ENCODE results near the gene SKIL. TPM values are rescaled to one million over a fixed set of nuclear protein-coding genes. Genes with fewer than 3 reads are reported as not detected.
A peak's percentile ranks its signal among the peaks of the same experiment; 100 is the strongest.

SKIL gene
- total and polyA plus RNA-seq, 7 donors: 6.0 to 52.6 (median 24.8) TPM

GRCh38 chr3:170363471-170363994 lies 6.0 kb downstream of the SKIL start:
- Histone ChIP-seq H3K36me3 (no peaks in the 10 kb centered on the region), H3K4me3 (no peak overlapping the region), H3K27ac (no peak overlapping the region), H3K27me3 (no peaks in the 10 kb centered on the region), H3K4me1 (peaks cover 0 to 70% (median 40%) of the 10 kb centered on the region in 4 donors), H3K9me3 (no peaks in the 10 kb centered on the region)
- DNase-seq: no peak
- 89 to 97% methylated on average over 11 of the region's 11 CpGs for WGBS, 2 donors
- intact Hi-C loops (cut with DNase I): no loop called here
- TF ChIP-seq POLR2A (IDR thresholded peaks at IDR 0.05): no peak

GRCh38 chr3:170364965-170365364 lies 7.5 kb downstream of the SKIL start:
- H3K27me3 ChIP-seq: no peaks in the 10 kb centered on the region
- no peaks in the 10 kb centered on the region for H3K36me3 ChIP-seq
- no peak overlapping the region for H3K4me3 ChIP-seq
- 89 to 91% methylated on average over 4 of the region's 4 CpGs for WGBS, 2 donors
- no peak for DNase-seq
- TF ChIP-seq CTCF (IDR thresholded peaks at IDR 0.05) (no peak), EP300 (IDR thresholded peaks at IDR 0.05) (no peak), POLR2AphosphoS5 (IDR thresholded peaks at IDR 0.05) (no peak), POLR2A (IDR thresholded peaks at IDR 0.05) (no peak)
- H3K9me3 ChIP-seq: no peaks in the 10 kb centered on the region
- H3K4me1 ChIP-seq: peaks cover 0 to 58% (median 34%) of the 10 kb centered on the region in 4 donors
- intact Hi-C loops (cut with DNase I): no loop called here
- no peak overlapping the region for H3K27ac ChIP-seq

GRCh38 chr3:170367797-170368196 lies 10.3 kb downstream of the SKIL start:
- no peaks in the 10 kb centered on the region for H3K9me3 ChIP-seq
- intact Hi-C loops (cut with DNase I): no loop called here
- H3K27me3 ChIP-seq: no peaks in the 10 kb centered on the region
- peaks cover 0 to 44% (median 16%) of the 10 kb centered on the region in 4 donors for H3K4me1 ChIP-seq
- DNase-seq: no peak
- WGBS, 2 donors: 70 to 88% methylated on average over 4 of the region's 4 CpGs
- TF ChIP-seq EP300 (IDR thresholded peaks at IDR 0.05) (no peak), POLR2A (IDR thresholded peaks at IDR 0.05) (no peak)
- H3K4me3 ChIP-seq: no peak overlapping the region
- H3K36me3 ChIP-seq: no peaks in the 10 kb centered on the region
- no peak overlapping the region for H3K27ac ChIP-seq

GRCh38 chr3:170368921-170369320 lies 11.4 kb downstream of the SKIL start:
- Histone ChIP-seq H3K4me1 (peaks cover 0 to 33% (median 10%) of the 10 kb centered on the region in 4 donors), H3K4me3 (no peak overlapping the region), H3K27me3 (no peaks in the 10 kb centered on the region), H3K27ac (no peak overlapping the region), H3K9me3 (no peaks in the 10 kb centered on the region), H3K36me3 (no peaks in the 10 kb centered on the region)
- intact Hi-C loops (cut with DNase I): no loop called here
- 62 to 75% methylated on average over 2 of the region's 2 CpGs for WGBS, 2 donors
- TF ChIP-seq EP300 (IDR thresholded peaks at IDR 0.05): no peak
- TF ChIP-seq CTCF (IDR thresholded peaks at IDR 0.05): peak in 2 of 4 experiments; percentile 18 to 31
- no peak for TF ChIP-seq POLR2AphosphoS5 (IDR thresholded peaks at IDR 0.05)
- no peak for TF ChIP-seq POLR2A (IDR thresholded peaks at IDR 0.05)
- DNase-seq: no peak

GRCh38 chr3:170372190-170372879 lies 14.8 kb downstream of the SKIL start:
- Histone ChIP-seq H3K4me1 (peaks cover 0 to 37% (median 8%) of the 10 kb centered on the region in 4 donors), H3K9me3 (no peaks in the 10 kb centered on the region), H3K27me3 (no peaks in the 10 kb centered on the region), H3K27ac (no peak overlapping the region), H3K36me3 (no peaks in the 10 kb centered on the region), H3K4me3 (no peak overlapping the region)
- intact Hi-C loops (cut with DNase I): loop anchor here (5.0 kb wide), 1 partner anchor 60 kb away; no protein-coding TSS in a partner anchor
- TF ChIP-seq EP300 (IDR thresholded peaks at IDR 0.05) (no peak), POLR2A (IDR thresholded peaks at IDR 0.05) (no peak), POLR2AphosphoS5 (IDR thresholded peaks at IDR 0.05) (no peak), CTCF (IDR thresholded peaks at IDR 0.05) (no peak)
- 71 to 73% methylated on average over 2 of the region's 2 CpGs for WGBS, 2 donors
- DNase-seq: no peak

Measured in sigmoid colon (tissue), 7 donors.